ENCODE results near the gene ERCC4. TPM values are rescaled to one million over a fixed set of nuclear protein-coding genes. Genes with fewer than 3 reads are reported as not detected.

Gene ERCC4
- 10 to 100 TPM in 1 of 3 donors, 1 to 10 TPM in 2; 7.3 to 11.9 (median 7.5) TPM for total RNA-seq
- 12.6 TPM for total RNA-seq (2013)

DNA sequence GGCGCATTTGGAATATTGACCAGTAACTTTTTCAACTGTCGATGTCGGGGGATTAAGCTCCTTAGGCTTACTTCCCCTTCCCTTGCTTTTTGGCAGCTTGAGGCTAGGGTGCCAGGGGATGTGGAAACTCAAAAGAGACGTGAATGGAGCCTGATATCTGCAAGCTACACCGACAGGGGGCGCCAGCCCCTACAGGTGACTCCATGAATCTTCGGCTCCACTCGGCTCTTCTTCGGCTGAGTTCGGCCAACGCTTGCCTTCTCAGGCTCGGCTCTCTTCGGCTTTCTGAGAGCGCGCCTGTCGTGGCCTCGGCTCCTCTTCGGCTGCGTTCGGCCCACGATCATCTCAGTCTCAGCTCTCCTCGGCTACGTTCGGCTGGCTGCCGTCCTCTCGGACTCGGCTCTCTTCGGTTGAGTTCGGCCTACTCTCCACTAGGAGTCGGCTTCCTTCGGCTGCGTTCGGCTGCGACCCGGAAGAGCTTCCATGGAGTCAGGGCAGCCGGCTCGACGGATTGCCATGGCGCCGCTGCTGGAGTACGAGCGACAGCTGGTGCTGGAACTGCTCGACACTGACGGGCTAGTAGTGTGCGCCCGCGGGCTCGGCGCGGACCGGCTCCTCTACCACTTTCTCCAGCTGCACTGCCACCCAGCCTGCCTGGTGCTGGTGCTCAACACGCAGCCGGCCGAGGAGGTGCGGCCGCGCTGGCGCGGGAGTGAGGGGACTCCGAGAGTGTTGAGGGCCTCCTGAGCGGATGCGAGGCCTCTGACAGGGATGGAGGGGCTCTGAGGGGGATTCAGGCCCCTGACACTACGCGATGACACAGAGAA, at the start of gene ERCC4:
TSS of gene ERCC4 (plus strand) at position 472 of the 827 bp plus-strand sequence. CDS start at position 484, 12 bp downstream.
- ATAC-seq (peak; percentile 94 to 99 (median 94)), DNase-seq (peak; percentile 99 to 100)
- Mint-ChIP-seq H3K27me3 (ENCODE audit: low read depth in 2 of 2) (peaks cover 4 to 9% of the 10 kb centered on the region in 2 donors), H3K4me1 (peaks cover 28 to 33% of the 10 kb centered on the region in 2 donors), H3K9me3 (no peaks in the 10 kb centered on the region), H3K4me3 (peak within 1 kb of the TSS; percentile 99), H3K27ac (peak within 1 kb of the TSS; percentile 96), H3K36me3 (no peaks in the 10 kb centered on the region)
- no peaks in the 10 kb centered on the region for H3K27me3 ChIP-seq (ENCODE audit: control insufficient read depth, insufficient read depth, low read length)
- H3K9me3 ChIP-seq (ENCODE audit: control insufficient read depth, insufficient read depth, low read length) = no peaks in the 10 kb centered on the region
- TF ChIP-seq, protein P1, sequence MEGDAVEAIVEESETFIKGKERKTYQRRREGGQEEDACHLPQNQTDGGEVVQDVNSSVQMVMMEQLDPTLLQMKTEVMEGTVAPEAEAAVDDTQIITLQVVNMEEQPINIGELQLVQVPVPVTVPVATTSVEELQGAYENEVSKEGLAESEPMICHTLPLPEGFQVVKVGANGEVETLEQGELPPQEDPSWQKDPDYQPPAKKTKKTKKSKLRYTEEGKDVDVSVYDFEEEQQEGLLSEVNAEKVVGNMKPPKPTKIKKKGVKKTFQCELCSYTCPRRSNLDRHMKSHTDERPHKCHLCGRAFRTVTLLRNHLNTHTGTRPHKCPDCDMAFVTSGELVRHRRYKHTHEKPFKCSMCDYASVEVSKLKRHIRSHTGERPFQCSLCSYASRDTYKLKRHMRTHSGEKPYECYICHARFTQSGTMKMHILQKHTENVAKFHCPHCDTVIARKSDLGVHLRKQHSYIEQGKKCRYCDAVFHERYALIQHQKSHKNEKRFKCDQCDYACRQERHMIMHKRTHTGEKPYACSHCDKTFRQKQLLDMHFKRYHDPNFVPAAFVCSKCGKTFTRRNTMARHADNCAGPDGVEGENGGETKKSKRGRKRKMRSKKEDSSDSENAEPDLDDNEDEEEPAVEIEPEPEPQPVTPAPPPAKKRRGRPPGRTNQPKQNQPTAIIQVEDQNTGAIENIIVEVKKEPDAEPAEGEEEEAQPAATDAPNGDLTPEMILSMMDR (IDR thresholded peaks at IDR 0.05) = peak; percentile 91
- whole genome bisulfite sequencing (ENCODE audit: insufficient coverage) = under 1% methylated on average over 64 of the region's 64 CpGs
- intact Hi-C loops (cut with micrococcal nuclease) = loop anchor here (1.0 to 5.0 kb wide), 3 partner anchors 327 to 712 kb away; partner anchors contain the start of genes BFAR and PARN
- peaks cover 2% of the 10 kb centered on the region for H3K36me3 ChIP-seq (ENCODE audit: control insufficient read depth, insufficient read depth, low read length)
- peaks cover 15% of the 10 kb centered on the region for H3K4me1 ChIP-seq (ENCODE audit: control insufficient read depth, insufficient read depth, low read length)
- H3K27ac ChIP-seq (ENCODE audit: low read length) = peak within 1 kb of the TSS; percentile 63
- H3K4me3 ChIP-seq (ENCODE audit: low read length) = peak within 1 kb of the TSS; percentile 78

DNA sequence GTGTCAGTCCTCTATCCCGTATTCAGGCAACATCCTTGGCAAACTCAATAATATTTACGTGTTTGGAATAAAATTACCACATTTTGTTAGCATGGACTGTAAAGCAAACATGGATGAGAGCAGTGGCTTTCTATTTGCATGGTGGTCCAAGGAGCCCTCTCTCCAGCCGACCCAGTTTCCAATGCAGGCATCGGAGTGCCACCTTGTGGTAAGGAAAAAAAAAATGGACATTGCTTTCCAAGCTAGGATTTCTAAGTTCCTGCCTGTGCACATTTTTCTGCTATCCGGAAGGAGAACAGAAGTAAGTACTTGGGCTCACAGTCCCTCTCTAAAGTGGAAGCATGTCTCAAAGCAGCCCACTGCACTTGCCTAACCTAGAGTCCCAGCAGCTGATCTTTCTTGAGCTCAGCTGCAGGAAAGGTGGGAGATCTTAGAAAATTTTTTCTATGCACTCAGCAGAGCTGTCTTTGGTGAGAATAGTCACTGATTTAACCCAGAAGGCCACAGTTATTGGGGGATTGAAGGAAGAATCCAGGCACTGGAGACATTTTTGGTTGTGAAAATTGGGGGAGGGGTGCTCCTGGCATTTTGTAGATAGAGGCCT, 46.0 kb upstream of the ERCC4 start:
- Mint-ChIP-seq H3K4me3 (no peak overlapping the region), H3K27me3 (ENCODE audit: low read depth in 2 of 2) (peaks cover 8 to 24% of the 10 kb centered on the region in 2 donors), H3K4me1 (peaks cover 0 to 6% of the 10 kb centered on the region in 2 donors), H3K36me3 (no peaks in the 10 kb centered on the region), H3K9me3 (no peaks in the 10 kb centered on the region), H3K27ac (no peak overlapping the region)
- Histone ChIP-seq H3K27me3 (ENCODE audit: control insufficient read depth, insufficient read depth, low read length) (no peaks in the 10 kb centered on the region), H3K36me3 (ENCODE audit: control insufficient read depth, insufficient read depth, low read length) (no peaks in the 10 kb centered on the region), H3K4me3 (ENCODE audit: low read length) (no peak overlapping the region), H3K27ac (ENCODE audit: low read length) (no peak overlapping the region), H3K4me1 (ENCODE audit: control insufficient read depth, insufficient read depth, low read length) (no peaks in the 10 kb centered on the region), H3K9me3 (ENCODE audit: control insufficient read depth, insufficient read depth, low read length) (no peaks in the 10 kb centered on the region)
- no peak for DNase-seq
- TF ChIP-seq, protein P1 (IDR thresholded peaks at IDR 0.05) = no peak
- WGBS (ENCODE audit: insufficient coverage) = 18% methylated on average over 5 of the region's 5 CpGs
- intact Hi-C loops (cut with micrococcal nuclease) = no loop called here
- ATAC-seq = no peak

DNA sequence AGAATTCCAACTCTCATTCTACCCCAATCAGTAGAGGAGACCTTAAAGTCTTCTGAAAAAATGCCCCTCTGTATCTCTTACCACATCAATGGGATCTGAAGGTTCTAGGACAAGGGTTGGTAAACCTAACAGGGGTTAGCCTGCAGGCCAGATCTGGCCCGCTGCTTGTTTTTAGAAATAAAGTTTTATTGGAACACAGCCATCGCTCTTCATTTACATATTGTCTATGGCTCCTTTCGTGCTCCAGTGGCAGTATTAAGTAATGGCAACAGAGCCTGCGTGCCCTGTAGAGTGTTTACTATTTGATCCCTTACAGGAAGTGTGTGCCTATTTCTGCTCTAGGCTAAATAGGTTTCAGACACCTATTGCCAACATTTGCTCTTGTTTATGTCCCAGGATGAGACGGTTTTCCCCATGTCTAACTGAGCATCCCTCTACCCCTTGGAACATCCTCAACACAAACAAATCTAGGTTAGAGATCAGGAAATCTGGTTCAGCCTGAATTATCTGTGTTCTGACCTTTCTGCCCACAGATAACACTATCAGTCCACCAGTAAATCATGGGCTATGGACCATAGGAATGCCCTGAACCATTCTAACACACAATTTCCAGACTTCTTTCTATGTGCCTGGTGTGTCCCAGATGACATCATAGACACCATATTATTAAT, 44.2 kb upstream of the ERCC4 start:
- 78% methylated on average over 5 of the region's 5 CpGs for WGBS (ENCODE audit: insufficient coverage)
- Mint-ChIP-seq H3K4me3 (no peak overlapping the region), H3K9me3 (no peaks in the 10 kb centered on the region), H3K36me3 (no peaks in the 10 kb centered on the region), H3K4me1 (peaks cover 0 to 6% of the 10 kb centered on the region in 2 donors), H3K27ac (no peak overlapping the region), H3K27me3 (ENCODE audit: low read depth in 2 of 2) (peaks cover 8 to 19% of the 10 kb centered on the region in 2 donors)
- Histone ChIP-seq H3K27ac (ENCODE audit: low read length) (no peak overlapping the region), H3K36me3 (ENCODE audit: control insufficient read depth, insufficient read depth, low read length) (no peaks in the 10 kb centered on the region), H3K9me3 (ENCODE audit: control insufficient read depth, insufficient read depth, low read length) (no peaks in the 10 kb centered on the region), H3K27me3 (ENCODE audit: control insufficient read depth, insufficient read depth, low read length) (no peaks in the 10 kb centered on the region), H3K4me3 (ENCODE audit: low read length) (no peak overlapping the region), H3K4me1 (ENCODE audit: control insufficient read depth, insufficient read depth, low read length) (no peaks in the 10 kb centered on the region)
- DNase-seq (no peak), ATAC-seq (no peak)
- TF ChIP-seq, protein P1 (IDR thresholded peaks at IDR 0.05) = no peak
- intact Hi-C loops (cut with micrococcal nuclease) = no loop called here
